Activated CD8-positive, alpha-beta memory T cell treated with anti-CD3 and anti-CD28 coated beads for 48 hours (primary cell): Measurements from ENCODE around the gene PARP8.
"Not testable (repeated sequence)": the region's sequence is repeated elsewhere in the genome, so short reads cannot be mapped to it uniquely, and the experiment has no call there.

Source experiments
- DNase-seq, 3 experiments: peaks; one replicate each; pipeline ENCODE4 v3.0.0-alpha.2; 2020; ENCODE audit warnings: low read depth in 2 of 3, low spot score in 2 of 3

The PARP8 gene

GRCh38 chr5:50770441-50770840, 104.0 kb downstream of the PARP8 start:
- DNase-seq = no peak

DNA sequence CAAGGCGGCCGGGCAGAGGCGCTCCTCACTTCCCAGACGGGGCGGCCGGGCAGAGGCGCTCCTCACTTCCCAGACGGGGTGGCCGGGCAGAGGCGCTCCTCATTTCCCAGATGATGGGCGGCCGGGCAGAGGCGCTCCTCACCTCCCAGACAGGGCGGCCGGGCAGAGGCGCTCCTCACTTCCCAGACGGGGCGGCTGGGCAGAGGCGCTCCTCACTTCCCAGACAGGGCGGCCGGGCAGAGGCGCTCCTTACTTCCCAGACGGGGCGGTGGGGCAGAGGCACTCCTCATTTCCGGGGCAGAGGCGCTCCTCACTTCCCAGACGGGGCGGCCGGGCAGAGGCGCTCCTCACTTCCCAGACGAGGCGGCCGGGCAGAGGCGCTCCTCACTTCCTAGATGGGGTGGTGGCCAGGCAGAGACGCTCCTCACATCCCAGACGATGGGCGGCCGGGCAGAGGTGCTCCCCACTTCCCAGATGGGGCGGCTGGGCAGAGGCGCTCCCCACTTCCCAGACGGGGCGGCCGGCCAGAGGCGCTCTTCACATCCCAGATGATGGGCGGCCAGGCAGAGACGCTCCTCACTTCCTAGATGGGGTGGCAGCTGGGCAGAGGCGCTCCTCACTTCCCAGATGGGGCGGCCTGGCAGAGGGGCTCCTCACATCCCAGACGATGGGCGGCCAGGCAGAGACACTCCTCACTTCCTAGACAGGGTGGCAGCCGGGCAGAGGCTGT, 108.2 kb downstream of the PARP8 start:
- not testable (repeated sequence) for DNase-seq

DNA sequence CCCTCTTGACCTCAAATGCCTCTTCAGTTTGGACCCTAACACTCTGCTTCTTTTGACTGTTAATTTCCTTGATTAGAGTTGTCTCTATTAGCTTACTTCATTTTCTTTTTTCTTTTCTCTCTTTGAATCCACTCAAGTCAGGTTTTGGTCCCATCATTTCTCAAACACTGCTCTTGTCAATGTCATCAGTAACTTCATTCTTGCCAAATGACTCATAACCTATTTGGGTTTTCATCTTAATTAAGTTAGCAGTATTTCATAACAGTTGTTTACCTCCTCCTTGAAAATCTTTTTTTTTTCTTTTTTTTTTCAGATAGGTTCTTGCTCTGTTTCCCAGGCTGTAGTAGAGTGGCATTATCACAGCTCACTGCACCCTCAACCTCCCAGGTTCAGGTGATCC, 119.6 kb downstream of the PARP8 start:
- no peak for DNase-seq

DNA sequence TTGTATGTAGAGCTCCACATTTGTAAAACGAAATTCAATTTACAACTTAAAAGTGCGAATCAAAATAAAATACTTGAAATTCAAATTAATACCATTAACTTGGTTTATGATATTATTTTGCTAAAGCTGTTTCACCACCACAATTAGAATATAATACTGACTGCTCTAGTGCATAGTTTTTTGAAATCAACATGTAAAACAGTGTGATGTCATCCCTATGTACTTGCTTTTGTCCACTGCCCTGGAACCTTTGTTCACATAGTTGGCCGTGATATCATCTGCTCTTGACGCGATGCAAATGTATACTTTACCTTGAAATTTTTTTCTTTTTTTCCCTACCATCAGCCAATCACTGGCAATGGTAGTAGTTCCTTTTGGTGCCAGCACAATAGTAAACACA, 125.4 kb downstream of the PARP8 start:
- DNase-seq = no peak

- no peak for DNase-seq
These were observed 126.4 kb downstream of the PARP8 start for GRCh38 chr5:50792843-50793242.

GRCh38 chr5:50794812-50795211, 128.4 kb downstream of the PARP8 start:
- DNase-seq = no peak

DNA sequence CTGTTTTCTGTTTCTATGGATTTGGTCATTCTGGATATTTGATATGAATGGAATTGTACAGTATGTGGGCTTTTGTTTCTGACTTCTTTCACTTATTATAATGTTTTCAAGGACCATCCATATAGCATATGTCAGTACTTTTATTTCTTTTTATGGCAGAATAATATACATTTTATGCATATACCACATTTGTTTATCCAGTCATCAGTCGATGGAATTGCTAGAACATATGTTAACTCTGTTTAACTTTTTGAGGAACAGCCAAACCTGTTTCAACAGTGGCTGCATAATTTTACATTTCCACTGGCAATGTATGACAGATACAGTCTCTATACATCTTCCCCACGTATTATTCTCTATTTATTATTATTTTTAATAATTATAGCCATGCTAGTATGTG, 131.6 kb downstream of the PARP8 start:
- DNase-seq = no peak

DNA sequence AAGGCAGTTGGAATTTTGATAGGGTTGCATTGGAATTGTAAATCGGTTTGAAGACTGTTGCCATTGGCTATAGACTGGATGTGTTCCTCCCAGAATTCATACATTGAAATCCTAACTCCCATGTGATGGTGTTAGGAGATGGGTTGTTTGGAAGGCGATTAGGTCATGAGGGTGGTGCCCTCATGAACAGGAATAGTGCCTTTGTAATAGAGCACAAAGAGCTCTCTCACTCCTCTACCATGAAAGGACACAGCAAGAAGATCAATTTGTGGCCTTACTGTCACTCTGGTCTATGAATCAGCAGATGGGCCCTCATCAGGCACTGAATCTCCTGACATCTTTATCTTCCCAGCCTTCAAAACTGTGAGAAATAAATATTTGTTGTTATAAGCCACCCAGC, 133.2 kb downstream of the PARP8 start:
- no peak for DNase-seq

DNA sequence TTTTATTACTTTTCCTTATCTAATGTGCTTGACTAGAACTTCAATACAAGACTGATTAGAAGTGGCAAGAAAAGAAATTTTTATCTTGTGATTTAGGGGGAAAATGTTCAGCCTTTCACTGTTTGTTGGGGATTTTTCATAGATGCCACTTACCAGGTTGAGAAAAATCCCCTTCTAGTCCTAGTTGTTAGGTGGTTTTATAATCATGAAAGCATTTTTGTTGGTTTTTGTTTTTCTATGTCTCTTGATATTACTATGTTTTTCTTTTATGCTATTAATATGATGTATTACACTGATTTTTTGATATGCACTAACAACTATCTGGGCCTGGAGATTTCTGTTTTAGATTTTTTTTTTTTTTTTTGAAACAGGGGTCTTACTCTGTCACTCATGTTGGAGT, 134.0 kb downstream of the PARP8 start:
- no peak for DNase-seq

- DNase-seq = no peak
These were observed 141.2 kb downstream of the PARP8 start for GRCh38 chr5:50807661-50808060.

GRCh38 chr5:50808406-50808805, 142.0 kb downstream of the PARP8 start:
- DNase-seq = no peak

DNA sequence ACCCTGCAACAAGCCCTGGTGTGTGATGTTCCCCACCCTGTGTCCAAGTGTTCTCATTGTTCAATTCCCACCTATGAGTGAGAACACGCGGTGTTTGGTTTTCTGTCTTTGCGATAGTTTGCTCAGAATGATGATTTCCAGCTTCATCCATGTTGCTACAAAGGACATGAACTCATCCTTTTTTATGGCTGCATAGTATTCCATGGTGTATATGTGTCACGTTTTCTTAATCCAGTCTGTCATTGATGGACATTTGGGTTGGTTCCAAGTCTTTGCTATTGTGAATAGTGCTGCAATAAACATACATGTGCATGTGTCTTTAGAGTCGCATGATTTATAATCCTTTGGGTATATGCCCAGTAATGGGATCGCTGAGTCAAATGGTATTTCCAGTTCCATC, 145.3 kb downstream of the PARP8 start:
- DNase-seq = not testable (repeated sequence)

DNA sequence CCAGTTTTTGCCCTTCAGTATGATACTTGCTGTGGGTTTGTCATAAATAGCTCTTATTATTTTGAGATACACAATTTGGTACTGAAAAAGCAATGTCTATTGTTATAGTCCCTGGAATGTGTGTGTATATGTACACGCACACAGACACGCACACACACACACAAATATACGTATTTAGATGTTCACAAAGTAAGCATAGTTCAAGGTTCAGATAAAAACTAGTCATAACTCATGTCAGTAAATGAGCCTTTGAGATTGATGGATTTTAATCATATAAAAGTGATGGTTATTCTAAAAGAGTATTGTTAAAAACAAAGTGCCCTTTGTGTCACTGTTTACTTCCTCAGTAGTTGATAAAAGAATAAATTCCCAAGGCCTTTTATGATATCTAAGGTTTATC, 147.3 kb downstream of the PARP8 start:
- no peak for DNase-seq

- DNase-seq = no peak
These were observed 148.1 kb downstream of the PARP8 start for GRCh38 chr5:50814556-50814955.

DNA sequence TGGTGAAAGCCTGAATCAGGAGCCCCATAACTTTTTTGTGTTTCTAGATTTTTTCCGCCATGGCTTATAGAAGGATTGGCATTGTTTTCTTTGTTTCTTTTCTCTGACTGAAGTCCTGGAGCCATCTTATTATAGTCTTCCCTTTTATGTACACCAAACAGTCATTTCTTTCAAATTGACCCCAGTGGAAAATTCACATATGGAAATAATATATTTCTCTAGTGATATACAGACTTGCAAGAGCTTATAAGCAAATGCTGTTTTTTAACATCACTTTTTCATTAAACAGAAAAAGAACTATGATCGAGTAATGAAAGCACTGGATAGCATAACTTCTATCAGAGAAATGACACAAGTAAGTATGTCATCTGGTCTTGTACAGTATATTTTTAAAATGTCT, 155.6 kb downstream of the PARP8 start:
- no peak for DNase-seq

DNA sequence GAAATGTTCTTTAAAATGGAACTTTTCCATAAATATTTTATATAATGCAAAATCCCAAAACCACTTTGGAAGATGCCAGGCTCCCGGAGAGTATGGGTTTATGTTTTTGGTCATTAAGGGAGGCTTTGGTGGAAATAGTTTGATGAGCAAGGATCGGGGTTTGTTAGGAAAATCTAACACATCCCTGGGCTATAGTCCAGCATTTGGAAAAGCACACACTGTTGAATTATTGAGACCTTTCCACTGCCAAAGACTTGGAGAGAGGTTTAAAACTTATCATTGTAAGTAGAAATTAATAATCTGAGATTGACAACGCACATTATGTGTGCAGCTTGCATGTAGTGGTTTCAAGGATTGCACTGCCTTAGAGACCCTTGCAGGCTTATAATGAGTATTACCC, 156.3 kb downstream of the PARP8 start:
- no peak for DNase-seq

GRCh38 chr5:50823568-50823967, 157.1 kb downstream of the PARP8 start:
- no peak for DNase-seq

DNA sequence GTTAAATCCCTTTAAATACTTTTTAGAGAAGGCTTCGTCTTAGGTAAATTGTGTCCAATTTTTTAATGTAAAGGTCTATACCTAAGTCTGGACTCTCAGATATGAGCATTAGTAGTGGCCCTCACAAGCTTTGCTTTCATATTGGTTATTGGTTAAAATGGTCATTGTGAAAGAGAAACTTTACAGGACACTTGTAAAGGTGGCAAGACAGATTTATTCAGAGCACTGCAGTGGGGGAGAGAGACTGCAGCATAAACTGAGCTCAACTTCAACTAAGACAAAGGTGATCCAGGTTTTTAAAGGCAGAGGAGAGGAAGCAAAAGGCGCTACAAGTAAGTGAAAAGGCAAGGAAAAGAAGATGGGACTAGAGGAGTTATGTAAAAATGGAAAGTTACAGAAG, 157.7 kb downstream of the PARP8 start:
- no peak for DNase-seq

GRCh38 chr5:50827516-50828247, 161.2 kb downstream of the PARP8 start:
- no peak for DNase-seq

GRCh38 chr5:50829023-50829422, 162.6 kb downstream of the PARP8 start:
- no peak for DNase-seq

DNA sequence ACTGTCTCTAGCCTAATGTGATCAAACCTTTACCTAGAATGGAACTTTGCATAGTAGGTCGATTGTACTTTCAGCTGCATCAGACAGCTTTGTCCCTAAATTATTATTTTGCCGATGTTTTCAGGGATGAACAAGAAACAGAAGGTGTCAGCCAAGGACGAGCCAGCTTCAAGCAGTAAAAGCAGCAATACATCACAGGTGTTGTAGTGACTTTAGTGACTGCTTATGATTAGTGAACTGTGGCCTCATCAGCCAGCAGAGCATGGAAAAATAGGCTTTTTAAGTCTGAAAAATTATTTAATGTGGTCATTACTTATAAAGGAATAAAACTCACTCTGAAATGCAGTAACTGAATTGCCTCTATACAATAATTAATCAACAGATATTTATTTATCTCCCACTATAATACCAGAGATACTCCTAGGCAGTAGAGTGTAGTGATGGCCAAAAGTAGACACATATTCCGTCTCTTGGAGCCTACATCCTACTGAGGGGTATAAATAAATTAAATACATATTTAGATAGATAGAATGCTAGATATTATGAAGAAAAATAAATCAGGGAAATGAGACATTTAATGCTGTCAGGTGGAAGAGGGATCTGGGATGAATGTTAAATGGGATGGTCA, 166.3 kb downstream of the PARP8 start:
- DNase-seq = no peak

GRCh38 chr5:50836356-50836755, 169.9 kb downstream of the PARP8 start:
- DNase-seq = no peak
